H9 (cell line): ENCODE results near the gene DAPL1. TPM values are rescaled to one million over a fixed set of nuclear protein-coding genes. Genes with fewer than 3 reads are reported as not detected.

Source experiments
- DNase-seq: peaks from one replicate; pipeline ENCODE4 v3.0.0-alpha.2; 2017
- H2AFZ ChIP-seq: one replicate; pipeline ENCODE4 v1.6.1; 2013; ENCODE audit warnings: mild to moderate bottlenecking, low read length, control low read depth, moderate library complexity
- H2AK5ac ChIP-seq: 2 replicates; pipeline ENCODE4 v1.6.1; 2013; ENCODE audit warnings: low read length, control low read depth, mixed read lengths; ENCODE audit not compliant: insufficient read length
- H2BK120ac ChIP-seq: one replicate; pipeline ENCODE4 v1.6.1; 2013; ENCODE audit warnings: low read depth, mild to moderate bottlenecking, low read length, control low read depth, inconsistent platforms; ENCODE audit not compliant: poor library complexity, severe bottlenecking
- H2BK12ac ChIP-seq: 2 replicates; pipeline ENCODE4 v1.6.1; 2013; ENCODE audit warnings: low read length, control low read depth, mixed read lengths, low read depth; ENCODE audit not compliant: insufficient read length
- H2BK15ac ChIP-seq: 2 replicates; pipeline ENCODE4 v1.6.1; 2013; ENCODE audit warnings: low read depth, low read length, control low read depth
- H2BK20ac ChIP-seq: one replicate; pipeline ENCODE4 v1.6.1; 2013; ENCODE audit warnings: low read depth, mild to moderate bottlenecking, low read length, control low read depth, inconsistent platforms; ENCODE audit not compliant: poor library complexity, severe bottlenecking
- H2BK5ac ChIP-seq: 2 replicates; pipeline ENCODE4 v1.6.1; 2013; ENCODE audit warnings: low read length, control low read depth, mixed read lengths; ENCODE audit not compliant: insufficient read length
- H3K14ac ChIP-seq: 2 replicates; pipeline ENCODE4 v1.6.1; 2013; ENCODE audit warnings: low read length, control low read depth; ENCODE audit not compliant: insufficient read depth
- H3K18ac ChIP-seq: 2 replicates; pipeline ENCODE4 v1.6.1; 2013; ENCODE audit warnings: low read depth, mild to moderate bottlenecking, mixed read lengths, low read length, control low read depth; ENCODE audit not compliant: insufficient read length
- H3K23ac ChIP-seq: 2 replicates; pipeline ENCODE4 v1.6.1; 2013; ENCODE audit warnings: low read length, control low read depth, mixed read lengths, low read depth; ENCODE audit not compliant: insufficient read length
- H3K23me2 ChIP-seq: 2 replicates; pipeline ENCODE4 v1.6.1; 2013; ENCODE audit warnings: low read depth, mild to moderate bottlenecking, mixed read lengths, low read length, control low read depth; ENCODE audit not compliant: insufficient read length, poor library complexity, severe bottlenecking
- H3K27ac ChIP-seq: 2 replicates; pipeline ENCODE4 v1.5.1; 2013; ENCODE audit warnings: low read length, control low read depth, mixed read lengths, low read depth; ENCODE audit not compliant: insufficient read length
- H3K27me3 ChIP-seq: 2 replicates; pipeline ENCODE4 v1.6.1; 2013; ENCODE audit warnings: low read length, control low read depth, inconsistent platforms; ENCODE audit not compliant: insufficient read depth
- H3K4ac ChIP-seq: 2 replicates; pipeline ENCODE4 v1.6.1; 2013; ENCODE audit warnings: low read depth, mild to moderate bottlenecking, control low read depth, inconsistent platforms, low read length, moderate library complexity
- H3K4me1 ChIP-seq: 2 replicates; pipeline ENCODE4 v1.6.1; 2013; ENCODE audit warnings: low read length, control low read depth, inconsistent platforms; ENCODE audit not compliant: insufficient read depth
- H3K4me2 ChIP-seq: 2 replicates; pipeline ENCODE4 v1.6.1; 2013; ENCODE audit warnings: low read length, control low read depth, mixed read lengths; ENCODE audit not compliant: insufficient read length, insufficient read depth
- H3K56ac ChIP-seq: 2 replicates; pipeline ENCODE4 v1.6.1; 2013; ENCODE audit warnings: low read depth, mild to moderate bottlenecking, mixed read lengths, low read length, control low read depth; ENCODE audit not compliant: insufficient read length
- H3K79me1 ChIP-seq: 2 replicates; pipeline ENCODE4 v1.6.1; 2013; ENCODE audit warnings: low read depth, mild to moderate bottlenecking, moderate library complexity, low read length, control low read depth, inconsistent platforms; ENCODE audit not compliant: insufficient read depth, poor library complexity, severe bottlenecking
- H3K79me2 ChIP-seq: 2 replicates; pipeline ENCODE4 v1.6.1; 2013; ENCODE audit warnings: low read length, control low read depth, inconsistent platforms; ENCODE audit not compliant: insufficient read depth
- H3K9ac ChIP-seq: 2 replicates; pipeline ENCODE4 v1.6.1; 2013; ENCODE audit warnings: low read length, control low read depth, mixed read lengths; ENCODE audit not compliant: insufficient read length; ENCODE audit errors: extremely low read depth
- H3K9me3 ChIP-seq: one replicate; pipeline ENCODE4 v1.6.1; 2013; ENCODE audit warnings: low read depth, low read length, inconsistent platforms; ENCODE audit not compliant: control insufficient read depth
- H3T11ph ChIP-seq: one replicate; pipeline ENCODE4 v1.6.1; 2013; ENCODE audit warnings: mild to moderate bottlenecking, low read length, control low read depth, inconsistent platforms
- H4K20me1 ChIP-seq: one replicate; pipeline ENCODE4 v1.6.1; 2013; ENCODE audit not compliant: control insufficient read depth, insufficient read length, insufficient read depth
- H4K5ac ChIP-seq: 2 replicates; pipeline ENCODE4 v1.6.1; 2013; ENCODE audit warnings: low read depth, mild to moderate bottlenecking, mixed read lengths, low read length, control low read depth; ENCODE audit not compliant: insufficient read length
- H4K8ac ChIP-seq: replicated peaks from 2 replicates; pipeline ENCODE4 v1.6.1; 2013; ENCODE audit warnings: low read length, control low read depth, mixed read lengths, low read depth; ENCODE audit not compliant: insufficient read length
- H4K91ac ChIP-seq: 2 replicates; pipeline ENCODE4 v1.6.1; 2013; ENCODE audit warnings: low read depth, mild to moderate bottlenecking, moderate library complexity, mixed read lengths, low read length, control low read depth; ENCODE audit not compliant: insufficient read length
- H3K27ac Mint-ChIP-seq, 3 experiments: 2 replicates in 2 of 3; 3 replicates in 1 of 3; pipeline ENCODE4 v1.8.0; 2020 to 2021; ENCODE audit warnings: mixed read lengths in 3 of 3, mild to moderate bottlenecking in 1 of 3, moderate library complexity in 1 of 3
- H3K27me3 Mint-ChIP-seq: 2 replicates; pipeline ENCODE4 v1.8.0; 2021; ENCODE audit warnings: low read depth, mild to moderate bottlenecking, moderate library complexity, mixed read lengths
- H3K36me3 Mint-ChIP-seq, 3 experiments: 2 replicates in 2 of 3; 3 replicates in 1 of 3; pipeline ENCODE4 v1.8.0; 2020 to 2021; ENCODE audit warnings: low read depth in 3 of 3, mixed read lengths in 3 of 3; ENCODE audit not compliant: insufficient read depth in 1 of 3
- H3K4me1 Mint-ChIP-seq, 2 experiments: 2 replicates each; pipeline ENCODE4 v1.8.0; 2020; ENCODE audit warnings: mixed read lengths in 2 of 2
- H3K4me3 Mint-ChIP-seq, 2 experiments: 2 replicates in 1 of 2; 3 replicates in 1 of 2; pipeline ENCODE4 v1.8.0; 2020 to 2021; ENCODE audit warnings: mild to moderate bottlenecking in 2 of 2, mixed read lengths in 2 of 2, moderate library complexity in 1 of 2
- H3K9me3 Mint-ChIP-seq, 2 experiments: 2 replicates in 1 of 2; 3 replicates in 1 of 2; pipeline ENCODE4 v1.8.0; 2020; ENCODE audit warnings: mild to moderate bottlenecking in 2 of 2, mixed read lengths in 2 of 2, moderate library complexity in 1 of 2
- CTCF ChIP-seq: fragments of 200-600 bp; sonication (generic); conservative IDR thresholded peaks from 3 replicates; pipeline ENCODE4 v1.8.0; 2021; ENCODE audit warnings: antibody characterized with exemption, mild to moderate bottlenecking
- WGBS: extraction: QIAGEN DNeasy Blood & Tissue Kit; methylation state at CpG from one replicate; pipeline ENCODE4 v1.1.7; 2013; ENCODE audit warnings: missing lambda C conversion rate, low lambda C conversion rate, mixed read lengths; ENCODE audit not compliant: insufficient read length; ENCODE audit errors: extremely low coverage; 5-methylcytosine and 5-hydroxymethylcytosine counted together
- total RNA-seq: library from RNA; stranded (reverse); gene quantifications from 2 replicates; pipeline ENCODE4 v1.2.1, GENCODE V29; 2021

The DAPL1 gene
- total RNA-seq, 1 experiment from 2014 or later: not detected

GRCh38 chr2:158826965-158827364 is 31.8 kb downstream of the DAPL1 start:
- H4K8ac ChIP-seq: no peak overlapping the region
- WGBS: no CpG with 5 or more reads among the region's 3 CpGs
- no peak overlapping the region for H4K5ac ChIP-seq
- H3K4me3 Mint-ChIP-seq: no peak overlapping the region
- H3K4me2 ChIP-seq: no peak overlapping the region
- H3K14ac ChIP-seq: no peak overlapping the region
- H3K23me2 ChIP-seq: no peaks in the 10 kb centered on the region
- H4K91ac ChIP-seq: no peak overlapping the region
- no peak for TF ChIP-seq CTCF
- H3K56ac ChIP-seq: no peak overlapping the region
- no peaks in the 10 kb centered on the region for H3K9me3 Mint-ChIP-seq
- H3K36me3 Mint-ChIP-seq: no peaks in the 10 kb centered on the region
- DNase-seq: no peak
- no peak overlapping the region for H2AK5ac ChIP-seq
- H3K18ac ChIP-seq: no peak overlapping the region
- no peak overlapping the region for H2BK5ac ChIP-seq
- no peaks in the 10 kb centered on the region for H3K27me3 ChIP-seq
- no peak overlapping the region for H2AFZ ChIP-seq
- no peak overlapping the region for H2BK20ac ChIP-seq
- H3K27me3 Mint-ChIP-seq: no peaks in the 10 kb centered on the region
- no peak overlapping the region for H3K27ac ChIP-seq
- H2BK12ac ChIP-seq: no peak overlapping the region
- no peak overlapping the region for H3K9ac ChIP-seq
- no peak overlapping the region for H3K27ac Mint-ChIP-seq
- H3K23ac ChIP-seq: no peak overlapping the region
- no peak overlapping the region for H2BK15ac ChIP-seq
- no peak overlapping the region for H3T11ph ChIP-seq
- peaks cover 17 to 20% of the 10 kb centered on the region in 2 experiments for H3K4me1 Mint-ChIP-seq
- H4K20me1 ChIP-seq: no peaks in the 10 kb centered on the region
- H3K4ac ChIP-seq: no peak overlapping the region
- no peaks in the 10 kb centered on the region for H3K9me3 ChIP-seq
- peaks cover 3% of the 10 kb centered on the region; the same call in 1 of the 2 replicates for H3K4me1 ChIP-seq
- no peaks in the 10 kb centered on the region for H3K79me2 ChIP-seq
- no peak overlapping the region for H2BK120ac ChIP-seq
- H3K79me1 ChIP-seq: no peaks in the 10 kb centered on the region
